NAMALWA (cell line): ENCODE results near the gene GPT2.

Experiments used
- DNase-seq: peaks from one replicate; pipeline ENCODE4 v3.0.0-alpha.2; 2015; ENCODE audit warnings: low spot score

GPT2 gene

DNA sequence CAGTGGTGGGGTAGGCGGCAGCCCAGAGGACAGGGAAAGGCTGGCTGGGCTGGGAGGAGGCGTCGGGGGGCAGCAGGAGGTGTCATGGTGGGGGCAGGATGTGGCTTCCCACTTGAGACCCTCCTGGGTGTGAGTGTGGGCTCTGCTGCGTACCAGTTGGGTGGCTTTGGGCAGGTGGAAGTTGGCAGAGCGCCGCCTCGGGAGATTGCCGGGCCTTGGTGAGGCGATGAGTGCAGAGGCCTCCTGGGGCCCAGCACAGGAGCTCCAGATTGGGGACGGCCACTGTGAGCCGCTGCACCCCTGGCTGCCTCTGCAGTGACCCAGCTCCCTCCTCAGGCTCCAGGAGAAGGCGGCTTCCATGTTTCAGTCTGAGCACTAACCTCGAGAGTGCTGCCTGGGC, 13.8 kb downstream of the GPT2 start:
- DNase-seq = no peak

DNA sequence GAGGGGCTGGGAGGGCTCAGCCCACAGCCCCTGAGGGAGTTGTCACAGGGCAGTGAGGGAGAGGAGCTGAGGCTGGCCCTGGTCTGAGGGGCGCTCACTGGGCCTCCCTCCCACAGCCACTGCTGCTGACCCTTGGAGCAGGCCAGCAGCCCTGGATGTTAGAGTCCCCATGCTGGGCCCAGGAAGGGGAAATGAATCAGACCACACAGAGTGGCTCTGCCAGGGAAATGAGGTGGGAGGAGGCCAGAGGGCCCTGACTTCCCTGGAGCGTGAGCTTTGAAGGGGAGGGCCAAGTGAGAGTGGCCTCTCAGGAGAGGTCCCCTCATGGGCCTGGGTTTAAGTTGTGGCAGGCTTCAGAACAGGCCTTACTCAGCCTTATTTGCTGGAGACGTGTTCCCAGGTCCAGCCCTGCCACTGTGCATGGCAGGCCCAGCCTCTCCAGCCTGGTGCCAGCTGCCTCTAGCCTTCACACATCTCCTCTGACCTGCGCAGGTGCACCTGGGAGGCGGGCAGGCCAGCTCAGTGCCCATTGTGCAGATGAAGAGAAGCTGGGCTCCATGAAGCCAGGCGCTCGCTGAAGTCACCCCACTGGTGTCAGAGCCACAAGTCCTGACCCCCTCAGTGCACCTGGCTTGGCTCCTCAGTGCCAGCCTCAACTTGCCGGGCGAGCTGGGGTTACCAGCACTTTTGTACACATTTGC, 15.4 kb downstream of the GPT2 start:
- no peak for DNase-seq

DNA sequence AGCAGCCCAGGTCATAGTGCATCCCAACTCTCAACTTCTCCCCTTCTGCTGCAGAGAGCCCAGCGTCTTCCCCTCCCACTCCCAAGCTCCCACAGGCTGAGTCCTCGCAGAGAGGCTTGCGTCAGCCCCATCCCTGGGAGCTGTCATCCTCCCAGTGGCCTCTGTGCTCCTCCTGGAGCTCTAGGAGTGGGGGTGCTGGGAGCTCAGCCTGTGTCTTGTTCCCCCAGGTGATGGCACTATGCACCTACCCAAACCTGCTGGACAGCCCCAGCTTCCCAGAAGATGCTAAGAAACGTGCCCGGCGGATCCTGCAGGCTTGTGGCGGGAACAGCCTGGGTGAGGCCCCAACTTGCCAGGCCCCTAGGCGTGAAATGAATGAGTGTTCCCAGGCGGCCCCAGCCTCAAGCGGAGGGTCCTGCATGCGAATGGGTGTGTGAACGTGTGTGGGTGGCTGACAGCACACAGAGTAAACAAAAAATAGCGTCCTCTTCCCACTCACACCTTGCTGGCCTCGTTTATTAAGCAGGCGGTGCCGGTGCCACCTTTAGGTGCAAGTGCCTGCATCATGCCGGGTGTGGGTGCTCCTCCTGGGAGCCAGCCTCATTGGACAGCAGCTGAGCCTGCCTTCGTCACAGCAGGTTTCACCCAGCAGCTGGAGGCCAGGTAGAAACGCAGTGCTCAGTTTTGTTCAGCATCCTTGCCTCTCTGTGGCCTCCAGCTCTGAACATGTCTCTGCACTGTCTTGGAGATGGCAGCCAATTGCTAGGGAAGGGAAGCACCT, 16.5 kb downstream of the GPT2 start:
- DNase-seq = no peak

GRCh38 chr16:46901709-46902108, 17.5 kb downstream of the GPT2 start:
- DNase-seq = no peak

DNA sequence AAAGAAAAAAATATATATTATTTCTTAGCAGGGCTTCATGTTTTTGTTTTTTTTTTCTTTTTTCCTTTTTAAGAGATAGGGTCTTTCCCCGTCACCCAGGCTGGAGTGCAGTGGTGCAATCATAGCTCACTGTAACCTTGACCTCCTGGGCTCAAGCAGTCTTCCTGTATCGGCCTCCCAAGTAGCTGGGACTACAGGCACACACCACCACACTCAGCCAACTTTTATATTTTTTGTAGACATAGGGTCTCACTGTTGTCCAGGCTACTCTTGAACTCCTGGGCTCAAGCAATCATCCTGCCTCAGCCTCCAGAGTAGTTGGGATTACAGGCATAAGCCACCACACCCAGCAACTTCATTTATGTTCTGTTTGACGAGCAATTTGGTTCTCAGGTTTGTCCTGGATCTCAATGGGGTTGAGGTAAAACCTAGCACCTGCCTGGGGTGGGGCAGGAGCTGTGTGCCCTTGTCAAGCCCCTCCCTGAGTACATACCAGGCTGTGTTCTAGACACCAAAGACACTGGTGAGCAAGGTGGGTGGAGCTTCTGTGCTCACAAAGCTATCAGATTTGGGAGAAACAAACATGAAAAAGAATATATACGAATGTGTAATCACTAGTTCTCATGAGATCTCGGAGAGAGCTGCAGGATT, 19.2 kb downstream of the GPT2 start:
- no peak for DNase-seq

DNA sequence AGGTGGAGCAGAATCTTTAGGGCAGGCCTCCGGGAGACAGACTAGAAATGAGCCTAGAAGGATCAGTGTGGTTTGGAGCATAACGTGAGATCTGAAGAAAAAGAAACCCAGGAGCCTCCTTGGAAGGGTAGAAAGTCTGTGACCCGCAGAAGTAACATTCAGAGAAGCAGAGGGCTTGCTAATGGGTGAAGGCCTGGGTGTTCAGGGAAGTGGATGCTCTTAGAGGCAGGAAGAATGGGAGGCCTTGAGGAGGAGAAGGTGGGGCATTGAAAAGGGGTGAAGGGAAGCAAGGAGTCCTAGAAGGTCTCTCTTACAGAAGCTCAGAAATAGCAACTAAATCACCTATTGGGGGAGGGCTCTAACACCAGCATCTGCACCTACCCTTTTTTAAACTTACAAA, 20.3 kb downstream of the GPT2 start:
- DNase-seq = no peak

GRCh38 chr16:46906360-46907060, 22.3 kb downstream of the GPT2 start:
- no peak for DNase-seq

DNA sequence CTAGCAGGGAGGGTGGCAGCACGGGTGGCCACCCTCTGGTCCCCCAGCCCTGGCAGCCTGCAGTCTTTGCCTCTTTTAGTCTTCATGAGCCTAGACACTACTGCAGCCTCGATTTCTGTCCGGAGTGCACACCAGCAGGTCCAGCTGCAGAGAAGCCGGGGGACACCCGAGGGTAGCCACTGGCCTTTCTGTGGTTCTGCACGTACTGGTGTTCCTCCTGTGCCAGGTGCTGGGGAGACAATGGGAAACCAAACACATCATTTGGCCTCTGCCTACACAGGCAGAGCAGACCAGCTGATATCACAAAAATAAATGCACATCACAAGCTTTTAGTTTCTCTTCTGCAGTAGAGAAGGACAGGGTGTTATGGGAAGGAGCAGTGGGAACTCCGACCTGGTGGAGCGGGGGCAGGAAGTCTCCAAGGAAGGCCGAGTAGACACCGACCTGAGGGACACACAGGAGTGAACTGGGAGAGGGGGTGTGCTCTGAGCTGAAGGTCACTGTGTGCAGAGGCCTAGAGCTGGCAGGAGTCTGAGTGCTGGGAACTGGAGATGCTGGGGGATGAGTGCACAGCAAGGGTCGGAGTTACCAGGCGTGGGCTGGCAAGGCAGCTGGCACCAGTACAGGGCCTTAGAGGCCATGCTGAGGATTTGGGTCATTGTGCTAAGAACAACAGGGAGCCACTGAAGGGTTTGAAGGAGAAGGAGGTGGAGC, 23.1 kb downstream of the GPT2 start:
- no peak for DNase-seq

- peak; percentile 81 for DNase-seq
Observed at GRCh38 chr16:46908540-46909372, 24.6 kb downstream of the GPT2 start.

DNA sequence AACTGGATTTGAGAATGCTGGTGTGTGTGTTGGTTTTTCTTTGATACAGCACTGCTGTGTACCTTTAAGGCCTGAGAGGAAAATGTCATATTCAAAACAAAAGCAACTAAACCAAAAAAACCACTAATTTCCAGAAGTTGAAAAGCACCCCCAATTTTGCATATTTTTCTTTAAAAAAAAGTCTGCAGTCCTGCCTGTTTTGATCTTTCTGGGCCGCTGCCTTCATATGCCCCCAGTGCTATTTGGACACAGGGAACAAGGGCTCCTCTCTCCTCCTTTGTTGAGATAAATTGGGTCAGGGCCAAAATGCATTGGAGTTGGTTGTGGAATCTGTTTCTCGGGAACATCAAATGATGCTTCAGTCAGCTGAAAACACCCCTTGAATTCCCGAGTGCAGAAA, 26.9 kb downstream of the GPT2 start:
- peak; percentile 47 for DNase-seq

GRCh38 chr16:46911650-46912049, 27.5 kb downstream of the GPT2 start:
- DNase-seq = no peak

GRCh38 chr16:46914556-46915201, 30.5 kb downstream of the GPT2 start:
- peak; percentile 36 for DNase-seq

DNA sequence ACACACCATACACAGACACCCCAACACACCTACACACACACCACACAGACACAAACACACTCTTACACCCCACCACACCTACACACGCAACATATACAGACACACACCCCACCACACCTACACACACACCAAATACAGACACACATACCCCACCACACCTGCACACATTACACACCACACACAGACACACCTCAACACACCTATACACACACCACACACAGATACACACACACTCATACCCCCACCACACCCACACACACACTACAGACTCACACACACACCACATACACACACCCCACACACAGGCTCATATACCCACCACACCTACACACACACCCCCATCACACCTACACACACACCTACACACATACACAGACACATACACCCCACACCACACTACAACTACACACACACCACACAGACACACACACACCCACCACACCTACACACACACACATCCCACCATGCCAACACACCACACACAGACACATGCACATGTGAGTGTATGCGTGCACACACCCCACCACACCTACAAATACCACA, 31.4 kb downstream of the GPT2 start:
- no peak for DNase-seq

GRCh38 chr16:46916980-46917379, 32.8 kb downstream of the GPT2 start:
- DNase-seq = peak; percentile 71

DNA sequence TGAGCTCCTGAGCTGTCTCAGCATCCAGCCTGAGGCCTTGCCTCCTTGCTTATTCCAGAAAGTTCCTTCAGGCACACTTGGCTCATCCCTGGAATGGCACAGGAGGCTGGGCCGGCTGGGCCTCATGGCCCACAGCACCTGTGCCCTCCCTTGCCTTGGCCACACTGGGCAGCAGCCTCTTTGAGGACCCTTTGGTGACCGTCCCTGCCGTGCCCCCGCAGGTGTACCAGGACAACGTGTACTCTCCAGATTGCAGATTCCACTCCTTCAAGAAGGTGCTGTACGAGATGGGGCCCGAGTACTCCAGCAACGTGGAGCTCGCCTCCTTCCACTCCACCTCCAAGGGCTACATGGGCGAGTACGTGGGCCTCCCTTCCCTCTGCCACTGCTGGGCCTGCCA, 34.2 kb downstream of the GPT2 start:
- DNase-seq = no peak

DNA sequence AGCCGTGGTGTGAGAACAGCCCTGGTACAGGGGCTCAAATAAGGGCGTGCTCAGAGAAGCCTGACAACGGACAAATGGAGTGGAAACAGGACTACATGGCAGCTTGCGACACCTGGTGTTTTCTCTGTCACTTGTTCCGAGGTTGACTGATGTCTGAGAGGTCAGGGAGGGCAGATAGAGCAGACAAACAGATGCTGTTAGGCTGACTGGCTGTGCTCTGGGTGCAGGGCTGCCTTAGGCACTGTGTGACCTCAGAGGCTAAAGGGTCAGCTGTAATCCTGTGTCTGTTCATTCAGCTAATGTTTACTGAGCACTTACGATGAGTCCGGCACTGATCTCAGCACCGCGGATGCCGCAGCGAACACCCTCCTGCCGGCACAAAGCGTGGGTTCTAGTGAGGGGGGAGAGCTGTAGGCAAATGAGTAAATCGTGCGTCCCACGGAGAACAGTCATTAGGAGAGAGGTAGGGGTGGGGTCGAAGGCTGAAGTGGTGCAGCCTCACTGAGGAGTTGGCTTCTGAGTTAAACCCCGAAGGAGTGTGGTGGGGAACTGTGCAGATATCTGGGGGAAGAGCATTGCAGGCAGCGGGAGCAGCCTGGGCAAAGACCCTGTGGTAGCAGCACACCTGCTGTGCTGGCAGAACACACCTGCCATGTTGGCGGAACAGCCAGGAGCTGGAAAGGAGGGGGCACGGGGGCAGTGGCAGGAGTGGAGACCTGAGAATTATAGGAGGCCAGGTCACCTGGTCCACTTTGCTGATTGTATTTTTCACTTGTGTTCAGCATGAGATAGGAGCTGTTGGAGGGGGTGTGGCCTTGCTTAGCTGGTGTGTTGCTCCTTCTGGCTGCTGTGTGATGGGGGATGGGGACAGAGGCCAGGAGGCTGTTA, 35.0 kb downstream of the GPT2 start:
- DNase-seq = peak; percentile 92

GRCh38 chr16:46920402-46921068, 36.4 kb downstream of the GPT2 start:
- no peak for DNase-seq

DNA sequence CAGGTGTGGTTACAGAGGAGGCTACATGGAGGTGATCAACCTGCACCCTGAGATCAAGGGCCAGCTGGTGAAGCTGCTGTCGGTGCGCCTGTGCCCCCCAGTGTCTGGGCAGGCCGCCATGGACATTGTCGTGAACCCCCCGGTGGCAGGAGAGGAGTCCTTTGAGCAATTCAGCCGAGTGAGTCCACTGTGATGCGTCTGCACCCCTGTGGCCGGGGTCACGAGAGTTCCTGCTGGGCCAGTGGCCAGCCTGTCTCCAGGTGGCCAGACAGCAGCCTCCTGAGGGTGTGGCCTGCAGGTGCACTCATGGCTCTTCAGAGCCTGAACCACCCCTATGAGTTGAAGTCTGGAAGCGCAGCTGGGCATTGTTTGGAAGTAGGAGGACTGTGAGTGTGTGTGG, 38.1 kb downstream of the GPT2 start:
- DNase-seq = no peak
